Stimulated activated CD4-positive, alpha-beta T cell treated with anti-CD3 and anti-CD28 coated beads, Interleukin-4, amount 100 ng/mL, for 24 hours (primary cell): ENCODE measurements around the gene DIP2C.
"Not testable (repeated sequence)": the region's sequence is repeated elsewhere in the genome, so short reads cannot be mapped to it uniquely, and the experiment has no call there.

Source experiments
- DNase-seq: peaks from one replicate; pipeline ENCODE4 v3.0.0-alpha.2; 2020

The DIP2C gene

GRCh38 chr10:672992-673391 is 16.5 kb downstream of the DIP2C start:
- no peak for DNase-seq

DNA sequence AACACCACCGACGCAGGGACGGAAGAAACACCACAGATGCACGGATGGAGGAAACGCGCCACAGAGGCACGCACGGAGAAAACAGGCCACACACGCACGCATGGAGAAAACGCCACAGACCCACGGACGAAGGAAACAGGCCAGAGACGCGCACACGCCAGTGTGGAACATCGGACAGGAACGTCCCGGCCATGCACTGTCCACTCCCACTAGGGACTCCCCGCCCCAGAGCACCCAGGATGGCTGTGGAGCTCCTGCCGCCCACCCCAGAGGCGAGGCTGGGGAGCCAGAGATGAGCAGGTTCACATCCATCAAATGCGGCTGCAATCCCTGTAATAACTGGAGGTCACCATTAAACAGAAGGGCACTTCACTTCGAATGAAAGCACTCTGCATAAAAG is 17.3 kb downstream of the DIP2C start:
- no peak for DNase-seq

DNA sequence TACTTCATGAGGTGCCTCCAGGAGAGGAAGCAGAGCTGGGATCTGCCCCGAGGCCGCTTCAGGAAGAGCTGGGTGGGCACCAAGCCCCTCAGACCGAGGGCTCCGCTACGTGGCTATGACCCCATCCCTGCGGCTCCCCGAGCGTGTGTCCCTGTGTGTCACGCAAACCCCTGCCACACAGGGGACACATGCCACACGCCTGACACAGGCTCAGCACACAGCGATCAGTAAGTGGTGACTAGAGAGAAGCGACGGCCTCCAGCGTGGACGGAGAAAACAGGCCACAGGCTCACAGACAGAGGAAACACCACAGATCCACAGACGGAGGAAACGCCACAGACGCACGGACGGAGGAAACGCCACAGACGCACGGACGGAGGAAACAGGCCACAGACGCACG is 18.5 kb downstream of the DIP2C start:
- no peak for DNase-seq

DNA sequence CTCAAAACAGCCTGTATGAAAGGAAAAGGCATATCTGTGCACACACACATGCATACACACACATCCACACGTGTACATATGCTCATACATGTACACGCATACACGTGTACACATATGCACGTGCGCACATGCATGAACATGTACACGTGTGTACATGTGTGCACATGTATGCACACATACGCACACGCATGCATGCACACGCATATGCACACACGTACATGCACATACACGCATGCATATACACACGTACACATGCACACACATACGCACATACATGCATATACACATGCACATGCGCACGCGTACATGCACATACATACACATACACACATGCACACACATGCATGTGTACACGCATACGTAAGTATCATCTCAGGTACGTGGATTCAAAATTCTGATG is 19.4 kb downstream of the DIP2C start:
- no peak for DNase-seq

DNA sequence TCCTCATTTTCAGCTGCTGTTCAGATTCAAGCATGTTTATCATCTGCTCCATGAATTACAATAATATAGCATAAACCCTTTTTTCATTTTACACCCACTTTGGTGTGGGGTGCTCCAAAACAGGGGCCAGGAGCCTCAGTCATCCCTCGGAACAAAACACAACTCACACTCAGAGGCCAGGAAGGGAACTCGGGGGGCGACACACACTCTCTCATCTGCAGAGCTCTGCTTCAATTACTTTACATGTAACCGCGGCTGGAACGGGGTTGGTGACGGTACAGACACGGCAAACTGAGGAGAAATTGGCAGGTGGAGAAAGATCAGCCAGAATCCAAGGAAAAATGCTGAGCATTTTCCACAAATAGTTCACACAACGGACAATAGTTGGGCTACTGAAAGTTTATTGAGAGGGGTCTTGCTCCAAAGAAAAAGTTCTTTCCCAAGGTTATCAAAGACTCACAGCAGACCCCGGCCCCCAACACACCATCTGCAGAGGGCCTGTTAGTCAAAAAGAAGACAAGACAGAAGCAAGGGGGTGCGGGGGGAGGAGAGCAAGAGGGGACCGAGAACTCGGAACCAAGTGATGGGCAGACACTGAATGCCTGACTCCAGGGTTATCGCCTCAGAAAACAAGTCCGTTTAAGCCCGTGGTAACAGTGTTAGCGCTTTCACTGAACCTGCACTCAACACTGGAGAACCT is 20.5 kb downstream of the DIP2C start:
- no peak for DNase-seq

DNA sequence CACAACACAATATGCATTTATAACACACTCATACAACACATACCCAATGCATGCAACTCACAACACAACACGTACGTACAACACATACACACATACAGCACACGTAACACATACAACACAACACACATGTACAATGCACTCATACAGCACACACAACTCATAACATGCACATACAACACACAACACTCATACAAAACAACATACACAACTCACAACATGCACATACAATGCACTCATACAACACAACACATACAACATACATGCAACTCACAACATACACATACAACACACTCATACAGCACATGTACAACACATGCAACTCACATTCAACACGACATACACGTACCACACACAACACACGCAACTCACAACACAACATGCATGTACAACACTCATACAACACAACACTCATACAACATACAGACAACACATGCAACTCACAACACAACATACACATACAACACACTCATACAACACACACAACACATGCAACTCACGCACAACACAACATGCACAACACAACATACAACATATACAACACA is 21.8 kb downstream of the DIP2C start:
- DNase-seq: no peak

GRCh38 chr10:667096-667495 is 22.4 kb downstream of the DIP2C start:
- DNase-seq: no peak

DNA sequence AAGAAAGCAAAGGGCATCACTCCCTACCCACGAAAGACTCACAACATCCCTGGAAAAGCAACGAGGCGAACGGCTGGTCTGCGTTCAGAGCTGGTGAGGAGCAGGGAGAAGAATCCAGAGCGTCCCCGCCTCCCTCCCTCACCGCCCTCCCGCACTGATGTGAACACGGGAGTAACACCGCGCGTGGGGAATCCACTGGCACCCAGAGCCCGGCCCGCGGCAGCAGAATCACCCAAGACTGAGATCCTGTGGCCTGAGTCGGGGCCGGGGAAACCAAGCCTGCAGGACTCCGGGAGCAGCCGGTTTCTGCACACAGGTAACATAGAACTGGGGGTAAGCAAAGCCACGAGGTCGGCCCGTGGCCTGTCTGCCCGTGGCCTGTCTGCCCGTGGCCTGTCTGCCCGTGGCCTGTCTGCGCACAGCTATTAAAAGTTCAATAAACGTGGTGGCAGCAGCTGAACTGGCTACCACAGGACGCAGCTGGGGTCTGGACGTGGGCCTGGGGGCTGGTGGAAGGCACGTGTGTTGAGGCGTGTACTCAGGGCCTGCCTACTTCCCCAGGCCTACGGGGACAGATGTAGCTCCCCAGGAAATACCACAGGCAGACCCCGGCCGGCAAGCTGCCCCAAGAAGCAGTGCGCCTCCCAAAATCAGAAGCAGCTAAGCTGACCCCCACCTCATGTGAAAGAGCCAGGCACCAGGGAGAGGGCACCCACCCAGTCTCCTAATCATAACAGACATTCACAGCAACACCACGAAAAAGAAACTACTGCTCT is 23.0 kb downstream of the DIP2C start:
- DNase-seq: no peak

GRCh38 chr10:665579-666091 is 23.8 kb downstream of the DIP2C start:
- DNase-seq: no peak

- DNase-seq: no peak
Observed at GRCh38 chr10:664893-665292, 24.6 kb downstream of the DIP2C start.

- DNase-seq: no peak
Observed at GRCh38 chr10:664301-664700, 25.2 kb downstream of the DIP2C start.

DNA sequence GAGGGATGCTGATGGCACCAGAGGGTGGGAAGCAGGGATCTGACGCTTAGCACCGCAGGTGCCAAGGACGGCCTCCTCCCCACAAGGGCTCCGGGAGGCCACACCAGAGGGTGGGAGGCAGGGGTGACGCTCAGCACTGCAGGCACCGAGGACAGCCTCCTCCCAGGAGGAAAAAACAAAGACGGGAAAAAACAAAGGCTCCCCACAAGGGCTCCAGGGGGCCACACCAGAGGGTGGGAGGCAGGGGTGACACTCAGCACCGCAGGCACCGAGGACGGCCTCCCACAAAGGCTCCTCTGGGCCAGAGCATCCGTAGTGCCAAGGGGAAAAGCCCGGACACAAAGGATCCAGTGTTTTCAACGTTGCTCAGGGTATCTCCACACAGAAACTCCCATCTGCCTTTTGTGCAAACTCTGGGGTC is 25.6 kb downstream of the DIP2C start:
- DNase-seq: no peak

- no peak for DNase-seq
Observed at GRCh38 chr10:663466-663751, 26.1 kb downstream of the DIP2C start.

GRCh38 chr10:662686-663465 is 26.6 kb downstream of the DIP2C start:
- no peak for DNase-seq

DNA sequence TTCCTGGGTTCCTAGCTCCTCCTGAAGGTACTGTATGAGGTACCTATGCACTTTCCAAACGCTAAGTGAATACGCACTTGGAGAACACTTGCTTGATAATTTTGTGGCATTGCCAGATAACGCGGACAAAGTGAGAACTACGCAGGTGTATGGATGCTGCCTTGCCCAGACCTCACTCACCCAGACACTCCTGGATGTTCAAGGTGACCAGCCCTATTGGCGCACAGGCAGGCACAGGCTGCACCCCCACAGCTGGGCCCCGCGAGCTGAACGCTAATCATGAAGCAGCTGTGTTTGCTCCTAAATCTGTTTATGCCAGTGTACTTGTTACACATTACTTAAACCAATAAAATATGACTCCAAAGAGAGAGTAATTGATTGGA is 27.3 kb downstream of the DIP2C start:
- no peak for DNase-seq

- DNase-seq: no peak
Observed at GRCh38 chr10:661597-662222, 27.8 kb downstream of the DIP2C start.

DNA sequence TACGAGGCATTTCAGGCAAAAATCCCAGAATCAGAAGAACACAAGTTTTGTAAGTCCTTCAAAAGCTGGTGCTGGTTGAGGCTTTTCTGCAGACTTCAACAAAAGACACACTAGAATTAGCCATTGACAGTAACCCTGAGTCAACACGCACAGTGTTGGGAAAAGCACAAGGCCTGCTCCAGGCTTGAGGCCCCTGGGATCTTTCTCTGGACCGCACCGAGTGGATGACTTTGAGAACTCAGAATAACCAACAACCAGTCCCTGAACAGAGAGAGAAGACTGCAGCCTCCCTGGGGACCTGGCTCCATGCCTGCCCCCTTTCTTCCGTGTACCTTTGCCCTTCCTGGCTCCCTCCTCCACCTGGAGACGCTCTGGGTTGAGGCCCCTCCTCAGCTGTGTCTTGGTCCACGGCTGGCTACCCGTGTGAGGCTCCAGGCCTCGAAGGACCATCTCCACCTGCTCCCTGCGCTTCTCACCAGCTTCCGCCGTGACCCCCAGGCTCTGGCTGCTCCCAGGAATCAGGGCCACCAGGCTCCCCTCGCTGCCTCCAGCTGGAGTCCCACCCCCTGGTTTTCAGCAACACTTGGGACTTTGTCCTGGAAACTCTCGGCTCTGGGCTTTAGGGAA is 28.4 kb downstream of the DIP2C start:
- DNase-seq: no peak

DNA sequence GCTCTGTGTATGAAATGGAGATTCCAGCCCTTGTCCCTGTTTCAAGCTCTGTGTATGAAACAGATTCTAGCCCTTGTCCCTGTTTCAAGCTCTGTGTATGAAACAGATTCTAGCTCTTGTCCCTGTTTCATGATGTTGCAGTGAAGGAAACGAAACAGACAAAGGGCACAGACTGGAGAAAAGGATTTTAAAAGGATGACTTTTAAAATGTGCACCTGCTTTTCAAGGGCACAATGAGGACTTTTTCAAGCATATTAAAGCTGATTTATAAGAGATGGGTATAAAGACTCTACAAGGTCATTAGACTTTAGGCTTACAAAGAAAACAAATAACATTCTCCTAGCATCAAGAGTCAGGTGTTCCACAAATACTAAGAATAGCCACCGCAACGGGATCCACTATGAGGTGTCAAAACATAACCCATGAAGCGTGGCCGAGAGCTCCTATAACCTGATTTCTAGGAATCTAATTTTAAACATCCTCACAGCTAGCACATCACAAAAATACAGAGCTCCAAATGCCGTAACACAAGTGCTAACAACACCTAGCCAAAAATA is 29.0 kb downstream of the DIP2C start:
- no peak for DNase-seq

DNA sequence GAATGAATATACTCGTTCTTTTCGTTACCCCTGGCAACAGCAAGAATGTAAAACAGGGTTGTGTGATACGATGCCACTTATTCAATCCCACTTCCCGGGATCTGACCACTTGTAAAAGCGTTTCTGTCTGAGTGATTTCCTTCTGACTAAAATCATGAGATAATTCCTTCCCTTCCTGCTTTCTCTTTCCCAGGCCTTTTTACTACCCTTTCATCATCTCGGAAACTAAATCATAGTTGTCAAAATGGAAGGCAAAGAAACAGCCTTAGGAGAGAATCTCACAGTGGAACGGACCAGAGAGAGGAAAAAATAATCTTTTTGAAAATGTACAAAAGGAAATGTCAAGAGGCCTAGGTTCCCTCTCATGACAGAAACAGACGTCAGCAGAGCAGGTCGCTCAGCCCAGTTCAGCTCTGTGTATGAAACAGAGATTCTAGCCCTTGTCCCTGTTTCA is 29.8 kb downstream of the DIP2C start:
- DNase-seq: no peak

DNA sequence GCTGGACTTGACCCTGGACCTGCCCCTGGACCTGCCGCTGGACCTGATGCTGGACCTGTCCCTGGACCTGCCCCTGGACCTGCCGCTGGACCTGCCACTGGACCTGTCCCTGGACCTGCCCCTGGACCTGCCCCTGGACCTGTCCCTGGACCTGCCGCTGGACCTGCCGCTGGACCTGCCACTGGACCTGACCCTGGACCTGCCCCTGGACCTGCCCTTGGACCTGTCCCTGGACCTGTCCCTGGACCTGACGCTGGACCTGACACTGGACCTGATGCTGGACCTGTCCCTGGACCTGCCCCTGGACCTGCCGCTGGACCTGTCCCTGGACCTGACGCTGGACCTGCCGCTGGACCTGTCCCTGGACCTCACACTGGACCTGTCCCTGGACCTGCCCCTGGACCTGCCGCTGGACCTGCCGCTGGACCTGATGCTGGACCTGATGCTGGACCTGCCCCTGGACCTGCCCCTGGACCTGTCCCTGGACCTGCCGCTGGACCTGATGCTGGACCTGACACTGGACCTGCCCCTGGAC is 31.6 kb downstream of the DIP2C start:
- DNase-seq: not testable (repeated sequence)

GRCh38 chr10:656883-657282 is 32.6 kb downstream of the DIP2C start:
- DNase-seq: no peak

GRCh38 chr10:655184-655583 is 34.3 kb downstream of the DIP2C start:
- DNase-seq: no peak
